GM10248 (cell line): ENCODE measurements around the gene GRB7.

Source experiments
- CTCF ChIA-PET: fragments of 300-600 bp; sonication (Branson Sonifier 250); formaldehyde crosslinking; extraction: SDS; loops from one replicate; lab custom pipeline; 2021; ENCODE audit warnings: antibody characterized with exemption; lab: Yijun Ruan, JAX
- POLR2A ChIA-PET: fragments of 350-650 bp; sonication (Branson Sonifier 250); formaldehyde crosslinking; extraction: SDS; loops from one replicate; lab custom pipeline; 2020; ENCODE audit warnings: antibody characterized with exemption; lab: Yijun Ruan, JAX
- DNase-seq: peaks from one replicate; pipeline ENCODE4 v3.0.0; 2012; ENCODE audit errors: extremely low spot score
- CTCF ChIP-seq: IDR thresholded peaks from 2 replicates; pipeline ENCODE4 v1.5.1; 2012; ENCODE audit warnings: mild to moderate bottlenecking, low read depth; ENCODE audit errors: extremely low read depth, missing control alignments, control extremely low read depth

Gene GRB7

GRCh38 chr17:39765766-39766165 lies 28.0 kb downstream of the GRB7 start:
- TF ChIP-seq CTCF, result no peak
- CTCF ChIA-PET, result interaction anchor here (0.7 to 3.3 kb wide), 3 partner anchors 11 to 96 kb away, joined by 3 to 18 read pairs (median 3); no protein-coding TSS in a partner anchor
- POLR2A ChIA-PET, result interaction anchor here (0.6 kb wide), 1 partner anchor 9 kb away, joined by 4 read pairs; no protein-coding TSS in a partner anchor
- DNase-seq, result no peak

- peak; percentile 45 for DNase-seq
- ChIA-PET POLR2A (interaction anchor here (0.6 to 1.0 kb wide), 2 partner anchors 12 to 355 kb away, joined by 4 read pairs; no protein-coding TSS in a partner anchor), CTCF (interaction anchor here (0.7 to 1.4 kb wide), 3 partner anchors 8 to 146 kb away, joined by 3 read pairs; no protein-coding TSS in a partner anchor)
- TF ChIP-seq CTCF, result no peak
These were observed 29.4 kb downstream of the GRB7 start for GRCh38 chr17:39767147-39767546.

DNA sequence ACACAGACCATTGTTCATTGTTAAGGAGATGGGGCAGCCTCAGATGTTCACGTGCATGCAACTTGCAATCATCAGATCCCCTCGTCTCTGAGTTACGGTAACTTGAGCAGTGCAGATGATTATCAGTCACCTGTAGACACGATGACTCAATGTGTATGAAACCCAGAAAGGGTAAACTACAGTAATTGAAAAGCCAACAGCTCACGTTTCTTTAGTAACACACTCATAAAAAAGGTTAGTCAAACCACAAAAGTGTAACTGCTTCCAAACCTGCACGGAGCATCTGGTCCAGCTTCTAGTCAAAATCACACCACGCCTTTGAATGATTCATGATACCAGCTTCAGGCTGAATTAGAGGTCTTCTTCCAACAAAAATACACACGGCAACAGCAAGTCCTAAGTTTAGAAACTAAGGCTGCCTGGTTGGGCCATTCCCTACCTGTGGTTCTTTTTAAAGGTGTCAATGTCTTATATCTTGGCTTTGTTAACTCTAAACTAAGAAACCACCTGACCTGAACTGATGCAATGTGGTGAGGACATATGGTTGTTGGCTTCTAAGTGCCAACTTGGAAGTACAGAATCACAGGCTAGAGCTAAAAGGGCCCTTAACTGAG lies 32.3 kb downstream of the GRB7 start:
- TF ChIP-seq CTCF, result no peak
- peak; percentile 52 for DNase-seq
- ChIA-PET POLR2A (interaction anchor here (0.9 to 1.1 kb wide), 2 partner anchors 9 to 14 kb away, joined by 3 to 6 read pairs; no protein-coding TSS in a partner anchor), CTCF (interaction anchor here (1.0 to 1.8 kb wide), 6 partner anchors 13 to 148 kb away, joined by 3 to 6 read pairs (median 4); no protein-coding TSS in a partner anchor)

DNA sequence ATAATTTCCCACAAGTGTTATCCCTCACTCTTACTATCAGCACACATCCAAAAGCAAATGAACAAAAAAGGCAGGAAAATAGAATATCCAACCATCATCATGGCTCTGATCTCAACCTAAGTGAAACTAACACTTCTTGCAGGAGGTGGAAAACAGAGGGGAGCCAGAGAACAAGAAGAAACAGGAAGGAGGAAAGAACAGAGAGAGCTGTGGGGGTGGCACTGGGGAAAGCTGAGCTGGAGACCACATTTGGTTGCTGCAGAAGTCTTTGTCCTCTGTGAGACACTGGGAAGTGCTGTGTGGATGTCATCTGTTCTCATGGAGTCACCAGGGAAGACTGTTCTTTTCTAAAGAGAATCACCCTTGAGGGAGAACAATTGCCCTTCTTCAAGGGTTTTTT lies 34.7 kb downstream of the GRB7 start:
- DNase-seq, result no peak
- no peak for TF ChIP-seq CTCF
- POLR2A ChIA-PET, result interaction anchor here (1.0 kb wide), 1 partner anchor 16 kb away, joined by 3 read pairs; no protein-coding TSS in a partner anchor
- CTCF ChIA-PET, result interaction anchor here (1.2 kb wide), 1 partner anchor 92 kb away, joined by 3 read pairs; the partner anchor contains the start of gene IKZF3

GRCh38 chr17:39772987-39773934 lies 35.5 kb downstream of the GRB7 start:
- no peak for DNase-seq
- CTCF ChIA-PET, result no interaction called here
- no peak for TF ChIP-seq CTCF
- POLR2A ChIA-PET, result interaction anchor here (1.0 kb wide), 1 partner anchor 17 kb away, joined by 3 read pairs; no protein-coding TSS in a partner anchor

DNA sequence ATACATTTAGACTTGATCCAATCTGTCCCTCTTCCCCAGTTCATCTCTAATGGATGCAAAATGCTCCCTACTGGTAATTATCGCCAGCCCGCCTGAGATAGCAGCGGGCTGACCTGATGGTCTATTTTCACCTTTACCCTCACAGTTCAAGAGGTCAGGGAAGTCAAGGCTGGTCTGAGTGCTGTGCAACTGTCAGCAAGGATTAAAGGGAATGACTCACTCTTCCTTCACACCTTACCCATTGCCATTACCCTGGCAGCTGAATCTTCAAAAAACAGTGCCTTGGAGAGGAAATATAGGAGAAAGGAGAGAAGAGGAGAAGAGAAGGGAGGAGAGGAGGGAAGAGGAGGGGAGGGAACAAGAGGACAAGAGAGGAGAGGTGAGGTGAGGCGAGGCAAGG lies 36.3 kb downstream of the GRB7 start:
- no peak for DNase-seq
- CTCF ChIA-PET, result no interaction called here
- no peak for TF ChIP-seq CTCF
- POLR2A ChIA-PET, result no interaction called here
